ENCODE measurements around the gene TAC3.

The TAC3 gene

DNA sequence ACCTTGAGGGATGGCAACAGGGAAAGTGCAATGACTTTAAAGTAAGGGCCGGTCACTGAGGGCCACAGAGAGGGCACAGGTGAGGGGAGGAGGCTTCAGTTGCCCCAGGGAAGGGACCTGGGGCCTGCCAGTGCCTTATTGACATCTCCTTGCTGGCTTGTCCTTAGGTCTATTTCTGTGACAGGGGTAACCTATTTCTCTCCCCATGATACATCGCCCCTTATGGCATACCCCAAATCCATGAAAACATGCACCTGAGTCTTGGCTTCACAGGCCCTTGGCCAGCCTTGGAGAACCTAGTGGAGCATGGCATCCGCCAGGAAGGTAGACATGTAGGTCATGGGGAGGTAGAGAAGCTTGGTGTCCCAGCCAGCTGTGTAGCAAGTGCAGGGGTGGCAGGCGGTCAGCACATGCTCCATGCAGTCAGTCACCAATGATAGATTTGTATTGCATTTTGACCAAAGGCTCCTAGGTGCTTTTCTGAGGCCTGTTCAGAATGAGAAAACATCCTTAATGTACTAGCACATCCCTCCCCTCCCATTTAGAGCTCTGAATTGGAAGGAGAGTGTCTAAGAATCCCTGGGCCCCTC, 35.3 kb downstream of the TAC3 start:
- Histone ChIP-seq H3K79me2 (ENCODE audit: insufficient read depth, low read length) (no peaks in the 10 kb centered on the region), H4K20me1 (ENCODE audit: insufficient read depth, low read length, poor library complexity, severe bottlenecking) (no peaks in the 10 kb centered on the region), H3K36me3 (ENCODE audit: insufficient read depth, low read length) (no peaks in the 10 kb centered on the region), H3K4me1 (ENCODE audit: insufficient read depth, low read length, poor library complexity, severe bottlenecking) (no peaks in the 10 kb centered on the region), H3K9ac (ENCODE audit: low read depth, low read length, poor library complexity, severe bottlenecking) (no peak overlapping the region), H3K9me3 (ENCODE audit: insufficient read depth, low read depth, low read length) (no peaks in the 10 kb centered on the region), H3K4me2 (ENCODE audit: low read depth, low read length, poor library complexity, severe bottlenecking) (no peak overlapping the region), H3F3A (ENCODE audit: low read depth) (no peaks in the 10 kb centered on the region), H3K4me3 (ENCODE audit: low read length, poor library complexity, severe bottlenecking) (no peak overlapping the region), H3K27me3 (ENCODE audit: insufficient read depth, low read length, poor library complexity, severe bottlenecking) (no peaks in the 10 kb centered on the region), H2AFZ (ENCODE audit: low read length) (no peak overlapping the region), H3K9me2 (replicated peaks; ENCODE audit: low read depth, low read length) (no peaks in the 10 kb centered on the region)
- TF ChIP-seq EZH2phosphoT487 (IDR thresholded peaks at IDR 0.05; ENCODE audit: borderline replicate concordance), result no peak
- TF ChIP-seq, protein P1, sequence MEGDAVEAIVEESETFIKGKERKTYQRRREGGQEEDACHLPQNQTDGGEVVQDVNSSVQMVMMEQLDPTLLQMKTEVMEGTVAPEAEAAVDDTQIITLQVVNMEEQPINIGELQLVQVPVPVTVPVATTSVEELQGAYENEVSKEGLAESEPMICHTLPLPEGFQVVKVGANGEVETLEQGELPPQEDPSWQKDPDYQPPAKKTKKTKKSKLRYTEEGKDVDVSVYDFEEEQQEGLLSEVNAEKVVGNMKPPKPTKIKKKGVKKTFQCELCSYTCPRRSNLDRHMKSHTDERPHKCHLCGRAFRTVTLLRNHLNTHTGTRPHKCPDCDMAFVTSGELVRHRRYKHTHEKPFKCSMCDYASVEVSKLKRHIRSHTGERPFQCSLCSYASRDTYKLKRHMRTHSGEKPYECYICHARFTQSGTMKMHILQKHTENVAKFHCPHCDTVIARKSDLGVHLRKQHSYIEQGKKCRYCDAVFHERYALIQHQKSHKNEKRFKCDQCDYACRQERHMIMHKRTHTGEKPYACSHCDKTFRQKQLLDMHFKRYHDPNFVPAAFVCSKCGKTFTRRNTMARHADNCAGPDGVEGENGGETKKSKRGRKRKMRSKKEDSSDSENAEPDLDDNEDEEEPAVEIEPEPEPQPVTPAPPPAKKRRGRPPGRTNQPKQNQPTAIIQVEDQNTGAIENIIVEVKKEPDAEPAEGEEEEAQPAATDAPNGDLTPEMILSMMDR (conservative IDR thresholded peaks at IDR 0.05; ENCODE audit: low read length), result no peak

DNA sequence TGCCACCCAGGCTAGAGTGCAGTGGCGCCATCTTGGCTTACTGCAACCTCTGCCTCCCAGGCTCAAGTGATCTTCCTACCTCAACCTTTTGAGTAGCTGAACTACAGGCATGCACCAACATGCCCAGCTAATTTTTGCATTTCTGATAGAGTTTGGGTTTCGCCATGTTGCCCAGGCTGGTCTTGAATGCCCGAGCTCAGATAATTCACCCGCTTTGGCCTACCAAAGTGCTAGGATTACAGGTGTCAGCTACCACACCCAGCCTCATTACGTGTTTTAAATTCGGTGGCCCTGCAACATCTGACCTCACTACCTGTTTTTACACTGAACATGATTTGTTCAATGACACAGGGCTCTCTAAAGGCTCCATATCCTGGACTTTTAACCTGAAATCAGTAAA, 36.1 kb downstream of the TAC3 start:
- Histone ChIP-seq H3K4me1 (ENCODE audit: insufficient read depth, low read length, poor library complexity, severe bottlenecking) (no peaks in the 10 kb centered on the region), H3K9ac (ENCODE audit: low read depth, low read length, poor library complexity, severe bottlenecking) (no peak overlapping the region), H3K27me3 (ENCODE audit: insufficient read depth, low read length, poor library complexity, severe bottlenecking) (no peaks in the 10 kb centered on the region), H3K79me2 (ENCODE audit: insufficient read depth, low read length) (no peaks in the 10 kb centered on the region), H3K9me3 (ENCODE audit: insufficient read depth, low read depth, low read length) (no peaks in the 10 kb centered on the region), H3K4me3 (ENCODE audit: low read length, poor library complexity, severe bottlenecking) (no peak overlapping the region), H2AFZ (ENCODE audit: low read length) (no peak overlapping the region), H4K20me1 (ENCODE audit: insufficient read depth, low read length, poor library complexity, severe bottlenecking) (no peaks in the 10 kb centered on the region), H3K4me2 (ENCODE audit: low read depth, low read length, poor library complexity, severe bottlenecking) (no peak overlapping the region), H3K36me3 (ENCODE audit: insufficient read depth, low read length) (no peaks in the 10 kb centered on the region), H3F3A (ENCODE audit: low read depth) (no peaks in the 10 kb centered on the region), H3K9me2 (replicated peaks; ENCODE audit: low read depth, low read length) (no peaks in the 10 kb centered on the region)
- TF ChIP-seq, protein P1 (conservative IDR thresholded peaks at IDR 0.05; ENCODE audit: low read length), result no peak
- TF ChIP-seq EZH2phosphoT487 (IDR thresholded peaks at IDR 0.05; ENCODE audit: borderline replicate concordance), result no peak

DNA sequence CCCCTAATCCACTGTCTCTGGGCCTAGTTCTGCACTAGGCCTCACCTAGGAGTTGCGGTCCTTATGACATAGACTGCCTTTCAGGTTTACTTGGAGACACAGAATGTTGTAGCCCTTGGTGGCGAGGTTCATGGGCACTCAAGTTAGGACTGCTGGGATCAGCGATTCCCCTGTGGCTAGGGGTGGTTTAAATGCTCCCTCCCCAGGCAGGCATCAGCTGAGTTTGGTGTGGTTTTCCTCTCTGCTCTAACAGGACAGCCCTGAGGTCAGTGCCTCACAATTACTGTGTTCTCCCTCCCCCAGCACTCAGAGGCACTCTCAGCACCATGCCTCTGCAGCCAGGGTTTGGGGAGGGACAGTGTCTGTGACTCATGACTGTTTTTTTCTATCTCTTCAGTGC, 36.7 kb downstream of the TAC3 start:
- Histone ChIP-seq H3K9ac (ENCODE audit: low read depth, low read length, poor library complexity, severe bottlenecking) (no peak overlapping the region), H3K36me3 (ENCODE audit: insufficient read depth, low read length) (no peaks in the 10 kb centered on the region), H3K9me3 (ENCODE audit: insufficient read depth, low read depth, low read length) (no peaks in the 10 kb centered on the region), H3F3A (ENCODE audit: low read depth) (no peaks in the 10 kb centered on the region), H3K27me3 (ENCODE audit: insufficient read depth, low read length, poor library complexity, severe bottlenecking) (no peaks in the 10 kb centered on the region), H3K9me2 (replicated peaks; ENCODE audit: low read depth, low read length) (no peaks in the 10 kb centered on the region), H3K4me2 (ENCODE audit: low read depth, low read length, poor library complexity, severe bottlenecking) (no peak overlapping the region), H3K4me3 (ENCODE audit: low read length, poor library complexity, severe bottlenecking) (no peak overlapping the region), H4K20me1 (ENCODE audit: insufficient read depth, low read length, poor library complexity, severe bottlenecking) (no peaks in the 10 kb centered on the region), H3K79me2 (ENCODE audit: insufficient read depth, low read length) (no peaks in the 10 kb centered on the region), H3K4me1 (ENCODE audit: insufficient read depth, low read length, poor library complexity, severe bottlenecking) (no peaks in the 10 kb centered on the region), H2AFZ (ENCODE audit: low read length) (no peak overlapping the region)
- TF ChIP-seq, protein P1 (conservative IDR thresholded peaks at IDR 0.05; ENCODE audit: low read length), result no peak
- TF ChIP-seq EZH2phosphoT487 (IDR thresholded peaks at IDR 0.05; ENCODE audit: borderline replicate concordance), result no peak

Measured in Loucy (cell line).